Uterus (tissue), 2 donors: Measurements from ENCODE around the gene SLC25A25.

Experiments used
- CTCF ChIP-seq, 4 experiments: fragments of 200-600 bp in 2 of 4; fragments of 450-650 bp in 2 of 4; sonication (generic) in 2 of 4; IDR thresholded peaks; one replicate each; pipeline ENCODE4 v1.5.1; 2016 to 2019; ENCODE audit warnings: antibody characterized with exemption in 4 of 4, mild to moderate bottlenecking in 2 of 4, moderate library complexity in 1 of 4
- POLR2A ChIP-seq, 2 donors: fragments of 450-650 bp; IDR thresholded peaks; one replicate each; pipeline ENCODE4 v1.6.1; 2016; ENCODE audit warnings: antibody characterized with exemption in 2 of 2, mild to moderate bottlenecking in 1 of 2, moderate library complexity in 1 of 2

- no peak for TF ChIP-seq CTCF (IDR thresholded peaks at IDR 0.05)
- no peak for TF ChIP-seq POLR2A (IDR thresholded peaks at IDR 0.05)
These were observed 86.1 kb downstream of the SLC25A25 start for GRCh38 chr9:128153947-128154695.
